ENCODE measurements around the gene HSF2BP. TPM values are rescaled to one million over a fixed set of nuclear protein-coding genes. Genes with fewer than 3 reads are reported as not detected.

The HSF2BP gene
- total RNA-seq, 3 donors from 2014 or later = 0.32 to 0.48 (median 0.47) TPM

DNA sequence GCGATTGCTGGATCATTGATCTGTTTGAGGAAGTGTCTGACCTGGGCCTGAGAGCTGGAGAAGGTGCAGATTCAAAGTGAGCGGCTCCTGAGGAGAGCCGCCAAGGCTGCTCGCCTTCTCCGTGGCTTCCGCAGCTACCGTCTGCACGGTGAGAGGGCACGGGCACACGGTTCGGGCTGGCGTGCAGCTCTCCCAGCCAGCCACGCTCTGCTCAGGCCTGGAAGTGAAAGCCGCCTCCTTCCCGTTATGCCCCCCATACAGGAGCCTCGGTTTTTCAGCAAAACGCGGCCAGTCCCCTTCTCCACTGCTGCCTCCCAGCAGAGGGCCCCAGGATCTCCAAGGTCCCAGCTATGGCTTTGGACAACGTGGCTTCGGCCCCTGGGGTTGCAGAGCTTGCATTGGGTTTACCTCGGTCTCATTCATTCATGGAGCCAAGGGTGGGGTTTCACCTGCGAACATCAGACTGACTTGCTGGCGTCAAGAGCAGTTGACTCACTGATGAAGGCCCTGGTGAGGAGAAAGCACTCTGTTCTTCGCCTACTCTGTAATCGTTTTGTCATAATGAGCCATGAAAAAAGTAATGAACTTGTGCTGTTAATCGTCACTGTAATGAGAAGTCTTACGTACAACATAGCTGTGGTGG lies 35.3 kb upstream of the HSF2BP start:
- intact Hi-C loops (cut with DNase I, micrococcal nuclease) = no loop called here
- ATAC-seq (no peak), DNase-seq (peak in 1 of 3 donors; percentile 31)
- H3K36me3 ChIP-seq (ENCODE audit: low read depth) = peaks cover 4% of the 10 kb centered on the region
- TF ChIP-seq, protein P1, sequence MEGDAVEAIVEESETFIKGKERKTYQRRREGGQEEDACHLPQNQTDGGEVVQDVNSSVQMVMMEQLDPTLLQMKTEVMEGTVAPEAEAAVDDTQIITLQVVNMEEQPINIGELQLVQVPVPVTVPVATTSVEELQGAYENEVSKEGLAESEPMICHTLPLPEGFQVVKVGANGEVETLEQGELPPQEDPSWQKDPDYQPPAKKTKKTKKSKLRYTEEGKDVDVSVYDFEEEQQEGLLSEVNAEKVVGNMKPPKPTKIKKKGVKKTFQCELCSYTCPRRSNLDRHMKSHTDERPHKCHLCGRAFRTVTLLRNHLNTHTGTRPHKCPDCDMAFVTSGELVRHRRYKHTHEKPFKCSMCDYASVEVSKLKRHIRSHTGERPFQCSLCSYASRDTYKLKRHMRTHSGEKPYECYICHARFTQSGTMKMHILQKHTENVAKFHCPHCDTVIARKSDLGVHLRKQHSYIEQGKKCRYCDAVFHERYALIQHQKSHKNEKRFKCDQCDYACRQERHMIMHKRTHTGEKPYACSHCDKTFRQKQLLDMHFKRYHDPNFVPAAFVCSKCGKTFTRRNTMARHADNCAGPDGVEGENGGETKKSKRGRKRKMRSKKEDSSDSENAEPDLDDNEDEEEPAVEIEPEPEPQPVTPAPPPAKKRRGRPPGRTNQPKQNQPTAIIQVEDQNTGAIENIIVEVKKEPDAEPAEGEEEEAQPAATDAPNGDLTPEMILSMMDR (IDR thresholded peaks at IDR 0.05) = no peak
- H3K4me3 ChIP-seq = no peak overlapping the region
- H3K4me1 ChIP-seq (ENCODE audit: low read depth) = no peaks in the 10 kb centered on the region
- H3K9me3 ChIP-seq = no peaks in the 10 kb centered on the region

DNA sequence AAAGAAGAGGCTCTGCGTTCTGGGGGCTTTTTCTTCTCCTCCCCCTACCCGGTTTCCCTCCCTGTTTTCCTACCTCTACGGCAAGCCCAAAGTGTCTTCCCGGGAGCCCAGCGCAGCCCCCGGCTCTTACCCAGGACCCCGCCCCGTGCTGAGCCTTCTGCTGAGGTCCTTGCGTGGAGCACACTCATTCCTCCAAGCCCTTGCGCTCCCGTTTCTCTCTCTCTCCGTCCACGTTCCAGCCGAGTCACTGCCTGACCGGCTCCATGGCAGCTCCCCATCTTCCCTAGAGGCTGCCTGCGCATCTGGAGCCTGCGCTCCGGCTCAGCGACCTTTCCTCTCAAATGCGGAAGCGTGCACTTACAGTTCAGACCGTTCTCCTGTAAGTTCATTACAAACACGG lies 34.7 kb upstream of the HSF2BP start:
- peaks cover 4% of the 10 kb centered on the region for H3K36me3 ChIP-seq (ENCODE audit: low read depth)
- H3K4me3 ChIP-seq = no peak overlapping the region
- ATAC-seq (no peak), DNase-seq (peak in 1 of 3 donors; percentile 40)
- H3K9me3 ChIP-seq = no peaks in the 10 kb centered on the region
- TF ChIP-seq, protein P1 (IDR thresholded peaks at IDR 0.05) = no peak
- H3K4me1 ChIP-seq (ENCODE audit: low read depth) = no peaks in the 10 kb centered on the region
- intact Hi-C loops (cut with DNase I, micrococcal nuclease) = no loop called here

DNA sequence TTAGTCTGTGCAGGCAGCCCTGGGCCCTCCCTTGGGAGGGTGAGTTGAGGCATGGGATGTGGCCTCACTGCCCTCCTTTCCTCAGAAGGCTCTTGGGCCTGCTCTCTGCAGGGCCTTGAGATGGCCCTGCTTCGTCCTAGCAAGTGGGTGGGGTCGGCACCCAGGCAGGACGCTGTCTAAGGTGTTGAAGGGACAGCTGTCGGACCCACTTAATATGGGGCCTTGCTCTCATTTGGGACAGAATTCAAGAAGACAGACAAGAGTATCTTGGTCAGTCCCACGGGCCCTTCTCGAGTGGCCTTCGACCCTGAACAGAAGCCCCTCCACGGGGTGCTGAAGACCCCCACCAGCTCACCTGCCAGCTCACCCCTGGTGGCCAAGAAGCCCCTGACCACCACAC lies 33.7 kb upstream of the HSF2BP start:
- no peak overlapping the region for H3K4me3 ChIP-seq
- TF ChIP-seq, protein P1 (IDR thresholded peaks at IDR 0.05) = no peak
- no peaks in the 10 kb centered on the region for H3K9me3 ChIP-seq
- DNase-seq = no peak
- peaks cover 4% of the 10 kb centered on the region for H3K36me3 ChIP-seq (ENCODE audit: low read depth)
- intact Hi-C loops (cut with DNase I, micrococcal nuclease) = no loop called here
- no peaks in the 10 kb centered on the region for H3K4me1 ChIP-seq (ENCODE audit: low read depth)
- no peak for ATAC-seq

DNA sequence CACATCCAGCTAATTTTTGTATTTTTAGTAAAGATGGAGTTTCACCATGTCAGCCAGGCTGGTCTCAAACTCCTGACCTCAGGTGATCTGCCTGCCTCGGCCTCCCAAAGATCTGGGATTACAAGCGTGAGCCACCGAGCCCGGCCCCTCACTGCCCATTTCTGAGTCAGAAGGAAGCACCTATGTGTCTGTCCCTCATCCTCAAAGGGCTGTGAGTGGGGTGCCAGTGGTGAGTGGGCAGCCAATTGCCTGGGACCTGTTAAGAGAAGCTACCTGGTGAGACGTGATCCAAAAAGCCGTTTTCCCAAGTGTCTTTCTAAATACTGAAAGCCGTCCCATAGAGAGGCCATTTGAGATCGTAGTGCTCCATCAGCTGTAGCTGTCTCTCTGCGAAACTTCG lies 32.5 kb upstream of the HSF2BP start:
- no peak overlapping the region for H3K4me3 ChIP-seq
- intact Hi-C loops (cut with DNase I, micrococcal nuclease) = no loop called here
- H3K9me3 ChIP-seq = no peaks in the 10 kb centered on the region
- ATAC-seq (no peak), DNase-seq (no peak)
- H3K4me1 ChIP-seq (ENCODE audit: low read depth) = no peaks in the 10 kb centered on the region
- peaks cover 4% of the 10 kb centered on the region for H3K36me3 ChIP-seq (ENCODE audit: low read depth)
- TF ChIP-seq, protein P1 (IDR thresholded peaks at IDR 0.05) = no peak

DNA sequence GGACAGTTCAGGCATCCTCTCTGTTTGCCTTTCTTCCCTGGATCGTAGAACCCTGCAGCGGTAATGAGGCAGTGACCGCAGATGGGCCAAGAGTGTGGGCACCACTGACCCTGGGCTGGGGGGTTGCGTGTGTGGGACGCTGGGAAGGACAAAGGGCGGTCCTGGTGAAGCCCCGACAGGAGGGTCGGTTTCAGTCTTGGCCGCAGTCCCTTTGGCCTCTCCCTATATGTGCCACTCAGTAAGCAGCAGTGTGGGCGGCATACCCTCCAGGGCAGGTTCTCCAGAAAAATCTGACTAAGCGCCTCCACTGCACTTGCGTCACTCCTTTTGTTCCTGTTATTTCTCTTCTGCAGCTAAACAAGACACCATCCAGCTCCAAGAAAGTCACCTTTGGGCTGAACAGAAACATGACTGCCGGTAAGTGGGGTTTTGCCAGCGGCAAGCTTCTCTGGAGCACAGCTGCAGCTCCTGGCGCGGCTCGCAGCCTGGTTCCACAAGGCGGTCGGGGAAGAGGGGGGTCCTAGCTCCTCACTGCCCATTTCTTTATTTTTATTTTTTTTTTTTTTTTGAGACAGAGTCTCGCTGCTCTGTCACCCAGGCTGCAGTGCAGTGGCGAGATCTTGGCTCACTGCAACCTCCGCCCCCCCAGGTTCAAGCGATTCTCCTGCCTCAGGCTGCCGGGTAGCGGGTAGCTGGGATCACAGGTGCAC lies 32.0 kb upstream of the HSF2BP start:
- no peak for ATAC-seq
- H3K36me3 ChIP-seq (ENCODE audit: low read depth) = peaks cover 4% of the 10 kb centered on the region
- intact Hi-C loops (cut with DNase I, micrococcal nuclease) = no loop called here

More for the DNA sequence above, 32.0 kb upstream of the HSF2BP start:
- Histone ChIP-seq H3K9me3 (no peaks in the 10 kb centered on the region), H3K4me3 (no peak overlapping the region), H3K4me1 (ENCODE audit: low read depth) (no peaks in the 10 kb centered on the region)
- TF ChIP-seq, protein P1 (IDR thresholded peaks at IDR 0.05) = no peak
- no peak for DNase-seq
